PC-9 (cell line): ENCODE measurements around the gene MSI2. TPM values are rescaled to one million over a fixed set of nuclear protein-coding genes. Genes with fewer than 3 reads are reported as not detected.
A peak's percentile ranks its signal among the peaks of the same experiment; 100 is the strongest.

Experiments used
- BruUV-seq: library from RNA; stranded (reverse); fragments of 400-500 nt; replicated peaks from 2 replicates; lab custom pipeline; 2021; lab: Mats Ljungman, UMichigan
- CTCF ChIA-PET: fragments of 300-600 bp; sonication (Branson Sonifier 250); formaldehyde crosslinking; loops from one replicate; lab custom pipeline; 2022; ENCODE audit warnings: antibody characterized with exemption; lab: Charles Lee
- POLR2A ChIA-PET: fragments of 300-600 bp; sonication (Branson Sonifier 250); formaldehyde crosslinking; loops from one replicate; lab custom pipeline; 2022; ENCODE audit warnings: antibody characterized with exemption; ENCODE audit not compliant: unreplicated experiment; lab: Charles Lee
- DNase-seq, 2 experiments: peaks; one replicate each; pipeline versions ENCODE4 v3.0.0 to v3.0.0-alpha.2; 2015 to 2022; ENCODE audit warnings: mixed read lengths in 1 of 2
- H2AFZ ChIP-seq: fragments of 200-600 bp; sonication (generic); 2 replicates; pipeline ENCODE4 v1.8.1; 2017; ENCODE audit warnings: antibody characterized with exemption
- H3F3A ChIP-seq: fragments of 200-600 bp; sonication (generic); 2 replicates; pipeline ENCODE4 v1.8.1; 2017; ENCODE audit warnings: antibody characterized with exemption, mild to moderate bottlenecking, low read depth; ENCODE audit not compliant: insufficient read depth
- H3K27ac ChIP-seq: fragments of 200-600 bp; sonication (generic); 2 replicates; pipeline ENCODE4 v1.6.1; 2016; ENCODE audit warnings: mixed run types
- H3K27me3 ChIP-seq: fragments of 200-600 bp; sonication (generic); 2 replicates; pipeline ENCODE4 v1.6.1; 2016; ENCODE audit warnings: low read depth, mixed run types; ENCODE audit not compliant: insufficient read depth
- H3K36me3 ChIP-seq: fragments of 200-600 bp; sonication (generic); 2 replicates; pipeline ENCODE4 v1.6.1; 2016; ENCODE audit warnings: low read depth, mixed run types
- H3K4me1 ChIP-seq: fragments of 200-600 bp; sonication (generic); replicated peaks from 2 replicates; pipeline ENCODE4 v1.6.1; 2016; ENCODE audit warnings: mixed run types; ENCODE audit not compliant: insufficient read depth
- H3K4me2 ChIP-seq: fragments of 200-600 bp; sonication (generic); 2 replicates; pipeline ENCODE4 v1.6.1; 2017; ENCODE audit warnings: mixed run types
- H3K4me3 ChIP-seq: fragments of 200-600 bp; sonication (generic); 2 replicates; pipeline ENCODE4 v1.6.1; 2016; ENCODE audit warnings: mixed run types
- H3K79me2 ChIP-seq: fragments of 200-600 bp; sonication (generic); 2 replicates; pipeline ENCODE4 v1.6.1; 2017; ENCODE audit warnings: low read depth, mixed run types
- H3K9me2 ChIP-seq: fragments of 200-600 bp; sonication (generic); 2 replicates; pipeline ENCODE4 v1.8.1; 2017; ENCODE audit warnings: mild to moderate bottlenecking; ENCODE audit not compliant: insufficient read depth
- H3K9me3 ChIP-seq: fragments of 200-600 bp; sonication (generic); 2 replicates; pipeline ENCODE4 v1.8.1; 2016; ENCODE audit warnings: low read depth; ENCODE audit not compliant: insufficient read depth
- H4K20me1 ChIP-seq: fragments of 200-600 bp; sonication (generic); 2 replicates; pipeline ENCODE4 v1.8.1; 2017; ENCODE audit not compliant: insufficient read depth
- EZH2 ChIP-seq: fragments of 200-600 bp; sonication (generic); IDR thresholded peaks from 2 replicates; pipeline ENCODE4 v1.8.0; 2017; ENCODE audit warnings: antibody characterized with exemption, low read depth
- intact Hi-C: fragments of 100-400 bp; cut with micrococcal nuclease; formaldehyde crosslinking; loops from one replicate; pipeline ENCODE4 v1.10.0; 2022; ENCODE audit not compliant: unreplicated experiment
- total RNA-seq: library from RNA; stranded (reverse); gene quantifications from 2 replicates; pipeline ENCODE4 v1.2.3, GENCODE V29; 2021
- TF ChIP-seq, protein P1 (sequence below): fragments of 200-600 bp; sonication (generic); conservative IDR thresholded peaks from 2 replicates; pipeline ENCODE4 v1.6.1; 2017; ENCODE audit warnings: mixed run types, antibody characterized with exemption, mild to moderate bottlenecking, moderate library complexity

The MSI2 gene
- total RNA-seq, 1 experiment from 2014 or later, result 15.7 TPM

DNA sequence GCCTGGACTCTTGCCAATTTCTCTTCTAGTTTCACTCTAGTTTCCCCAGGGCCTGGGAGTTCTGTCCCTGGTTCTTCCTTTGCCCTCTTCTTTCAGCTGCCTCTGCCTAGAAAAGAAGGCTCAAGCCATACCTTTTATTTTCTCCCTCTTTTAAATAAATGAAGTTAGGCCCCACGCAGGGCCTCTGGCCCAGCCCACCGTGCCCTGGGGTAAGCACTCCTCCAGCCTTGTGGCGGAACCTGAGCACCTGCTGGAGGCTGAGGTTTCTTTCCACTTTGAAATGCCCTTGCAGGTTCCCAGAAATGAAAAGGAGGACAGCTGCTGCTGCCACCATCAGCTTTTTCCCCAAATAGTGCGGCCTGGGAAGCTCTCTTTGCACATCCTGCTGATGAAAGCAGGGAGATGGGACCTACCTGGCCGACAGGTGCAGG is 349.4 kb downstream of the MSI2 start:
- H2AFZ ChIP-seq, result no peak overlapping the region
- BruUV-seq, result no TSS peak
- no peak overlapping the region for H3K4me2 ChIP-seq
- POLR2A ChIA-PET, result no interaction called here
- intact Hi-C loops, result no loop called here
- H3K9me2 ChIP-seq, result no peaks in the 10 kb centered on the region
- H4K20me1 ChIP-seq, result peaks cover 3% of the 10 kb centered on the region; the same call in 1 of the 2 replicates
- no peaks in the 10 kb centered on the region for H3F3A ChIP-seq
- no peak for DNase-seq
- peaks cover 6% of the 10 kb centered on the region for H3K27me3 ChIP-seq
- H3K4me1 ChIP-seq, result no peaks in the 10 kb centered on the region
- H3K27ac ChIP-seq, result no peak overlapping the region
- TF ChIP-seq, protein P1, sequence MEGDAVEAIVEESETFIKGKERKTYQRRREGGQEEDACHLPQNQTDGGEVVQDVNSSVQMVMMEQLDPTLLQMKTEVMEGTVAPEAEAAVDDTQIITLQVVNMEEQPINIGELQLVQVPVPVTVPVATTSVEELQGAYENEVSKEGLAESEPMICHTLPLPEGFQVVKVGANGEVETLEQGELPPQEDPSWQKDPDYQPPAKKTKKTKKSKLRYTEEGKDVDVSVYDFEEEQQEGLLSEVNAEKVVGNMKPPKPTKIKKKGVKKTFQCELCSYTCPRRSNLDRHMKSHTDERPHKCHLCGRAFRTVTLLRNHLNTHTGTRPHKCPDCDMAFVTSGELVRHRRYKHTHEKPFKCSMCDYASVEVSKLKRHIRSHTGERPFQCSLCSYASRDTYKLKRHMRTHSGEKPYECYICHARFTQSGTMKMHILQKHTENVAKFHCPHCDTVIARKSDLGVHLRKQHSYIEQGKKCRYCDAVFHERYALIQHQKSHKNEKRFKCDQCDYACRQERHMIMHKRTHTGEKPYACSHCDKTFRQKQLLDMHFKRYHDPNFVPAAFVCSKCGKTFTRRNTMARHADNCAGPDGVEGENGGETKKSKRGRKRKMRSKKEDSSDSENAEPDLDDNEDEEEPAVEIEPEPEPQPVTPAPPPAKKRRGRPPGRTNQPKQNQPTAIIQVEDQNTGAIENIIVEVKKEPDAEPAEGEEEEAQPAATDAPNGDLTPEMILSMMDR, result no peak
- no peak for TF ChIP-seq EZH2
- H3K79me2 ChIP-seq, result no peaks in the 10 kb centered on the region
- no peaks in the 10 kb centered on the region for H3K36me3 ChIP-seq
- H3K4me3 ChIP-seq, result no peak overlapping the region
- CTCF ChIA-PET, result no interaction called here
- no peaks in the 10 kb centered on the region for H3K9me3 ChIP-seq

GRCh38 chr17:57606111-57606875 is 350.0 kb downstream of the MSI2 start:
- Histone ChIP-seq H3K27ac (no peak overlapping the region), H2AFZ (no peak overlapping the region), H4K20me1 (no peaks in the 10 kb centered on the region), H3K9me2 (no peaks in the 10 kb centered on the region), H3K9me3 (no peaks in the 10 kb centered on the region), H3K36me3 (no peaks in the 10 kb centered on the region), H3K27me3 (peaks cover 6% of the 10 kb centered on the region), H3K4me3 (no peak overlapping the region), H3K79me2 (no peaks in the 10 kb centered on the region), H3K4me1 (no peaks in the 10 kb centered on the region), H3F3A (no peaks in the 10 kb centered on the region), H3K4me2 (no peak overlapping the region)
- no peak for DNase-seq
- POLR2A ChIA-PET, result no interaction called here
- BruUV-seq, result no TSS peak
- intact Hi-C loops, result no loop called here
- CTCF ChIA-PET, result no interaction called here
- TF ChIP-seq, protein P1, result no peak
- no peak for TF ChIP-seq EZH2

- no peaks in the 10 kb centered on the region for H4K20me1 ChIP-seq
- no peak overlapping the region for H3K4me3 ChIP-seq
- H3K9me3 ChIP-seq, result no peaks in the 10 kb centered on the region
- no peaks in the 10 kb centered on the region for H3K9me2 ChIP-seq
- no peaks in the 10 kb centered on the region for H3K4me1 ChIP-seq
- ChIA-PET POLR2A (no interaction called here), CTCF (interaction anchor here (0.6 kb wide), 1 partner anchor 486 kb away, joined by 3 read pairs; no protein-coding TSS in a partner anchor)
- H3F3A ChIP-seq, result no peaks in the 10 kb centered on the region
- no peak overlapping the region for H3K4me2 ChIP-seq
- no peak overlapping the region for H2AFZ ChIP-seq
- H3K36me3 ChIP-seq, result no peaks in the 10 kb centered on the region
- BruUV-seq, result no TSS peak
- no peaks in the 10 kb centered on the region for H3K79me2 ChIP-seq
- H3K27ac ChIP-seq, result no peak overlapping the region
- intact Hi-C loops, result no loop called here
- peak in 1 of 2 experiments; percentile 64 for DNase-seq
- H3K27me3 ChIP-seq, result peaks cover 6% of the 10 kb centered on the region
- TF ChIP-seq, protein P1, result no peak
- no peak for TF ChIP-seq EZH2
These were observed 351.3 kb downstream of the MSI2 start for GRCh38 chr17:57607553-57608120.
